ENCODE results near the gene FNDC8. TPM values are rescaled to one million over a fixed set of nuclear protein-coding genes. Genes with fewer than 3 reads are reported as not detected.

FNDC8 gene
- total RNA-seq, 4 donors from 2014 or later, result not detected

- Histone ChIP-seq H3K4me3 (no peak overlapping the region), H3K9me3 (no peaks in the 10 kb centered on the region), H3K27me3 (no peaks in the 10 kb centered on the region), H3K36me3 (no peaks in the 10 kb centered on the region), H3K27ac (no peak overlapping the region), H3K4me1 (no peaks in the 10 kb centered on the region)
- TF ChIP-seq POLR2A (IDR thresholded peaks at IDR 0.05) (no peak), CTCF (IDR thresholded peaks at IDR 0.05) (no peak)
- intact Hi-C loops (cut with DNase I; ENCODE audit: low total_unique reads), result no loop called here
- no peak for DNase-seq
Measured at GRCh38 chr17:35166526-35166925, 45.1 kb downstream of the FNDC8 start.

DNA sequence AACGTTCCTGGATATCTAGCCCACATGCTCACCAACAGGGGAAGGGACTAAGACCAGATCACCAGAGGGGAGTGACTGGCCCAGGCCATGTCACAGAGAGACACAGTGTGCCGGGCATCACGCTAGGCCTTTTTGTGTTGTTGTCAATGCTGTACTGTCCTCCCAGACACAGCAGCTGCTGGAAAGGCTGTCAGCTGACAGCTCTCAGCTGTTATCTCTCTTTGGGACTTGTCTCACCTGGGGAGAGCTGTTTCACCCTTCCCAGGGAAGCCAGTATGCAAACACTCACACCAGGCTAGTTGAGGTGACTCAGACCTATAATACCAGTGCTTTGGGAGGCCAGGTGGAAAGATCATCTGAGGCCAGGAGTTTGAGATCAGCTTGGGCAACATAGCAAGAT lies 45.6 kb downstream of the FNDC8 start:
- intact Hi-C loops (cut with DNase I; ENCODE audit: low total_unique reads), result no loop called here
- H3K4me1 ChIP-seq, result no peaks in the 10 kb centered on the region
- H3K9me3 ChIP-seq, result no peaks in the 10 kb centered on the region
- no peak for DNase-seq
- TF ChIP-seq CTCF (IDR thresholded peaks at IDR 0.05), result no peak
- TF ChIP-seq POLR2A (IDR thresholded peaks at IDR 0.05), result no peak
- no peak overlapping the region for H3K27ac ChIP-seq
- H3K36me3 ChIP-seq, result no peaks in the 10 kb centered on the region
- H3K4me3 ChIP-seq, result no peak overlapping the region
- H3K27me3 ChIP-seq, result no peaks in the 10 kb centered on the region

GRCh38 chr17:35167666-35168065 lies 46.3 kb downstream of the FNDC8 start:
- Histone ChIP-seq H3K27ac (no peak overlapping the region), H3K4me3 (no peak overlapping the region), H3K9me3 (no peaks in the 10 kb centered on the region), H3K36me3 (no peaks in the 10 kb centered on the region), H3K4me1 (no peaks in the 10 kb centered on the region), H3K27me3 (no peaks in the 10 kb centered on the region)
- intact Hi-C loops (cut with DNase I; ENCODE audit: low total_unique reads), result no loop called here
- no peak for DNase-seq
- TF ChIP-seq CTCF (IDR thresholded peaks at IDR 0.05) (no peak), POLR2A (IDR thresholded peaks at IDR 0.05) (no peak)

DNA sequence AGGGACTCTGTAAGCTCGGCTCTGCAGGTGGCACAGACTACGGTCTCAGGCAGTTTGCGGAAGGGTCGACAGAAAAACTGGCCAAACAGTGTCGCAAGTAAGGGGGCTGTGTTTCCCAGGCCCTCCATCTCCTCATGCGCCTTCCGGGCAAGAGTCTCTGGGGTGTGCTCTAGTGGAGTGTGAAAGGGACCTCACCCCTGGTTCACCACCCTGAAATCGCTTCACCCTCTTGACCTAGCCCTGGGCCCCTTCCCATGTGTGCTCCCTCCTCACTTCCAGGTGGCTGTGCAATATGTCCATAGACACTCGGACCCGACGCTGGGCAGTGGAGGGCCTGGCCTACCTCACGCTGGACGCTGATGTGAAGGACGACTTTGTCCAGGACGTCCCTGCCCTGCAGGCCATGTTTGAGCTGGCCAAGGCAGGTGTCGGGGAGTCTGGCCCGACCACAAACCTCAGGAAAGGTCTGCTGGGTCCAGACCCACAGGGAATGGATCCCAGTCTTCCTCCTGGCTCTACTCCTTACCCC lies 48.5 kb downstream of the FNDC8 start:
- no peak for DNase-seq
- no peak overlapping the region for H3K27ac ChIP-seq
- no peaks in the 10 kb centered on the region for H3K36me3 ChIP-seq
- intact Hi-C loops (cut with DNase I; ENCODE audit: low total_unique reads), result no loop called here
- H3K9me3 ChIP-seq, result no peaks in the 10 kb centered on the region
- H3K4me1 ChIP-seq, result no peaks in the 10 kb centered on the region
- no peak overlapping the region for H3K4me3 ChIP-seq
- no peak for TF ChIP-seq POLR2A (IDR thresholded peaks at IDR 0.05)
- no peak for TF ChIP-seq CTCF (IDR thresholded peaks at IDR 0.05)
- H3K27me3 ChIP-seq, result no peaks in the 10 kb centered on the region

GRCh38 chr17:35170968-35171771 lies 49.8 kb downstream of the FNDC8 start:
- intact Hi-C loops (cut with DNase I; ENCODE audit: low total_unique reads), result no loop called here
- no peak overlapping the region for H3K27ac ChIP-seq
- no peaks in the 10 kb centered on the region for H3K27me3 ChIP-seq
- H3K36me3 ChIP-seq, result no peaks in the 10 kb centered on the region
- TF ChIP-seq CTCF (IDR thresholded peaks at IDR 0.05) (peak in 2 of 4 experiments; percentile 19 to 35), POLR2A (IDR thresholded peaks at IDR 0.05) (no peak)
- H3K9me3 ChIP-seq, result no peaks in the 10 kb centered on the region
- H3K4me3 ChIP-seq, result no peak overlapping the region
- no peaks in the 10 kb centered on the region for H3K4me1 ChIP-seq
- DNase-seq, result no peak

Measured in uterus (tissue), 4 donors.